Measurements from ENCODE around the gene SPOP. TPM values are rescaled to one million over a fixed set of nuclear protein-coding genes. Genes with fewer than 3 reads are reported as not detected.

The SPOP gene
- total RNA-seq, 1 donor from 2014 or later: 64.0 TPM

DNA sequence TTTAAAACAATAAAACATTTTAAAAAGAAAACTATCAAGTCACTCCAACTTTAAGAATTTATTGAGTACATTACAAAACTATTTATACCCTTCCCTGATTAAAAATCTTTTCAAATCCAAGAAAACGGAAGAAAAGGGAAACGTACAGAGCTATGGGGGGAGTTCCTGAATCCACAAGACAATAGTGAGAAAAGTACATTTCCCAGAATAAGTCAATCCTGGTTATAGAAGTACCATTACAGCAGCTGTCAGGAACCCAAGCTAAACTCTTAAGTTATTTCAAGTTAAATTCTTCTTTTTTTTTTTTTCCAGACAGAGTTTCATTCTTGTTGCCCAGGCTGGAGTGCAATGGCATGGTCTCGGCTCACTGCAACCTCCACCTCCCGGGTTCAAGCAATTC lies 45.7 kb downstream of the SPOP start:
- ATAC-seq (ENCODE audit: poor library complexity) (no peak), DNase-seq (no peak)
- intact Hi-C loops (cut with DNase I): no loop called here

DNA sequence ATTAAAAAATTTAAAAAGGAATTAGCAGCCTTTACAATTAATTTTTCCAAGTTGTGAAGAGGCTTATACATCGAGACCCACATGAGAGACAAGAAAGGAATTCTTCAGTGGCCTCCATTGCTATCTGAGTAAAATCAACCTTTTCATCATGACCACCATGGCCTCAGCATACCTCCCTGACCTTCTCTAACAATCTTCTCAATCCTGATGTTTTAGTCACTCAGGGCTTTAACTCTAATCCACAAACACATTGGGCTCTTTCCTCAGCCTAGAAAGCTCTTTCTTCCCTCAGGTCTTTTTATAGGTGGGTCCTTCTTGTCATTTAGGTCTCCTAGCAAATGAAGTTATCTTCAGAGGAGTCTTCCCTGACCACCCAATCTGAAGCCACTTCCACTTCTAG lies 46.4 kb downstream of the SPOP start:
- intact Hi-C loops (cut with DNase I): no loop called here
- DNase-seq (no peak), ATAC-seq (ENCODE audit: poor library complexity) (no peak)

DNA sequence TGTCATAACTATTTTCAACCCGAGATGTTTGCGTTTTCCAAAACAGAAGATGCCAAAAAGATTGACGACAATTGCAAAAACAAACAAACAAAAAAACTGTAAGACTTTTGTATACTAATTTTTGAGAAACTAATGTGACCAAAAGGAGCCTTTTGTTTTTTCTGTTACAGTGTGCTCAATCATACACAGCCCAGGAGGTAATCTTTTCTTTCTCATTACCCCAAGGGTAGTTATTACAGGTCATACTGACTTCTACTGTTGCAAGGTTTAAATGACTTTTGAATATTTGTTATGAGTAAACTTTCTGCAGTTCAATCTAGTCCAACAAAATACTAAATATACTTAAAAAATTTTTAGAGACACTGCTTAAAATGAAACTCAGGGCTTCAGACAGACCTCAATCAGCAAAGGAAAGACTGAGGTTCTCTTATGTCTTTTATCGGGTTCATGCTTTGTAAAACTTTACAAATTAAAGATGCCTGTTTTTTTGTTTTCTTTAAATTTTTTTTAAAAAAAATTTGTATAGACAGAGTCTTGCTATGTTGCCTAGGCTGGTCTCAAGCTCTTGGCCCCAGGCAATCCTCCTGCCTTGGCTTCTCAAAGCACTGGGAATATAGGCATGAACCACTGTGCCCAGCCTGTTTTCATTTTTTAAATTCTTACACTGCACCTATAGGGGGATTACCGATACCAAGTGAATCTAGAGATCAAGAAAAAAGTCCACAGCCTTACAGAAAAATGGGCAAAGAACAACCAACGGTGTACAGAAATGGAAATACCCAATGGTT lies 47.6 kb downstream of the SPOP start:
- ATAC-seq (ENCODE audit: poor library complexity) (no peak), DNase-seq (no peak)

DNA sequence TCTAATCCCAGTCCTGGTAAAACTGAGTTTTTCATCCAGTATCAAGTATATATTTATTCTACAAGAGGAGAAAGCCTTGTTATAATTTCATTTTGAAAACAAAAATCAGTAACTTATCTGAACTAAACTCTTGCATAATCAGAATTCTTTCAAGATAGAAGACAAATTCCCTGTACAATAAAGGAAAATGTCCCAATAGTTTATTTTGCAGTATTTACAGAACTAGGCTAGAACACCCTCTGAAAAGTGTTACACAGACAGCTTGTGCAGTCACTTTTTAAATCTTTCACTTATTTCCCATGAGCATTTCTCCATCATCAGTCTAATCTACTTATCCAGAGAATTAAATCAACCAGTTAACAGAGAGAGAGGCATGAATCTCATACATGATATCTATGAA lies 48.5 kb downstream of the SPOP start:
- no peak for DNase-seq
- intact Hi-C loops (cut with DNase I): no loop called here
- peak; percentile 7 for ATAC-seq (ENCODE audit: poor library complexity)

More for the DNA sequence above, 47.6 kb downstream of the SPOP start:
- intact Hi-C loops (cut with DNase I): no loop called here

DNA sequence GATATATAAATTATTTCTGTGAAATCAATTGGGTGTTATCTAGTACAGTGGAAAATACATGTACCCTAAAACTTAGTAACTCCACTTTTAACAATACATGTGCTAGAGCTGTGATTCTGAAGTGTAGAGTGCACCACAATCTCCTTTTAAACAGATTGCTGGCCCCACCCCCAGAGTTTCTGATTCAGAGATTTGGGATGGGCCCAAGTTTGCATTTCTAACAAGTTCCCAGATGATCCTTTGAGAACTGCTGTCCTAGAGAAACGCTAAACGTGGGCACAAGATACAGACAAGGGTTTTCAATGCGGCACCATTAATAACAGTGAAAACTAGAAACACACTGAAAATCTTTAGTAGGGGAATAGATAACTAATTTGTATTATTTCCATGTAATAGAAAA lies 53.0 kb downstream of the SPOP start:
- ATAC-seq (ENCODE audit: poor library complexity): peak; percentile 15
- no peak for DNase-seq
- intact Hi-C loops (cut with DNase I): no loop called here

DNA sequence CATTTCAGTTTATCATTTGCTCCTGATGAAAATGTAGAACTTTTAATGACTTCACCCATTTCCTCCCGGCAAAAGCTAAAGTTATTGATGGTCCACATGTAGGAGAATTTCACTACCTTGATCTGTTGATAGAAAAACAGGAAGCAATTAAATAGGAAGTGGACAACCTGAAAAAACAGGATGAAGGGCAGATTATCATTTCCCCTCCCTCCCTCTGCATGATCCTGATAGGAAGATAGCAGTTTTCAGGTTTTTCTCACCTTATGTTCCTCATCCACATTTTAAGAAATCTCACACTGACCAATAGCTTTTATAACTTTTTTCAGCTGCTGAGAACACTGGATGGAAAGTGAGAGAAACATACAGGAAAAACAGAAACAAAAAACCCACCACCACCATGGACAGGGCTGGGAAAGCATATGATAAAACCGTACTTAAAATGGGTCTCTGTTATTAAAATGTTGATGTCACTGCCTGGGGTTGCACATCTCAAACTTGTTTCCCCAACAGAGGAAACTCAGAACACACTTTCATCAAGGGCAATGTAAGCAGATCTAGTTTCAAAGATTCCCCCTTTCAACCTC lies 55.9 kb downstream of the SPOP start:
- ATAC-seq (ENCODE audit: poor library complexity) (no peak), DNase-seq (no peak)
- intact Hi-C loops (cut with DNase I): no loop called here

DNA sequence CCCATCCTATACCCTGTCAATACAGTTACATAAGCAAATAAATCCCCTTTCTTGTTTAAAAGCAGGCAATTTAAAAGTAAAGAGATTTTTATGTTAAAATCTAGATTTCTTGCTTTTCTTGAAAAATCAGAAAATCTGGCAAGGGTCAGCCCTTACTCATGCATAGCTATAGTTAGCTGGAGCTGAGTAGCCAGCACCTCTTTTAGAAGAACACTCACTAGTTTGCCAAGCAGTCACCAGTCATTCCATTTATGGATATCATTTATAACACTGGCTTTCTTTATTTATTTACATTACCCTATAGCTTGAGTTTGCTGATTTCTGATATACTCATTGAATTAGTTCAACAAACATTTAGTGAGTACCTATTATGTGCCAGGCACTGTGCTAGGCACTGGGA lies 56.5 kb downstream of the SPOP start:
- intact Hi-C loops (cut with DNase I): no loop called here
- DNase-seq: no peak
- no peak for ATAC-seq (ENCODE audit: poor library complexity)

DNA sequence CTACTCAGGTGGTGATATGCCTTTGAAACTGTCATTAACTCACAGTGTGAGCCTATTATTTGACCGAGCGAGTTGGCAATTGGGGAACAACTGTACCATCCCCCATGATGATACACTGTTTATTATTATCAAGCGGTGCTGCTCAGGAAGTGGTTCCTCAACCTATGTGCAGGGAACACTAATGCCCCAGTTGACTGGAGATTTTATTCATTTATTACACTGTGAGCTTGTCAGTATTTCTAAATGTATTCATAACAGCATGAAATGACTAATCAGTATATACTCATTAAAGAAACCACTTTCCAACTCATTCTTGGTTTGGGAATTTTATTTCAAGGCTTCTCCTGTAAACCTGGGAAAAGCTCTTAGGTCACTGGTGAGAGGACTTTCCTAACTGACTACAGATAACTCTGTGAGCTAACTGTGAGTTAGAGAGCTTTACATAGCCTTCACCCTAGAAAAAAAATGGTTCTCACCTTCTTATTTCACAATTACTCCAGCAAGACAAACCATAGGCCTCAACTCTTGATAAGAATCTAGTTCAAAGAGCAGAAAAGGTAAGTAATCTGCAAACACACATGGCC lies 59.8 kb downstream of the SPOP start:
- ATAC-seq (ENCODE audit: poor library complexity) (no peak), DNase-seq (no peak)
- intact Hi-C loops (cut with DNase I): loop anchor here (10.0 kb wide), 1 partner anchor 57 kb away; the partner anchor contains the start of gene SPOP

- DNase-seq (peak; percentile 84), ATAC-seq (ENCODE audit: poor library complexity) (peak; percentile 93)
- intact Hi-C loops (cut with DNase I): loop anchor here (10.0 kb wide), 1 partner anchor 58 kb away; the partner anchor contains the start of gene SPOP
Measured at GRCh38 chr17:49616601-49617131, 61.2 kb downstream of the SPOP start.

DNA sequence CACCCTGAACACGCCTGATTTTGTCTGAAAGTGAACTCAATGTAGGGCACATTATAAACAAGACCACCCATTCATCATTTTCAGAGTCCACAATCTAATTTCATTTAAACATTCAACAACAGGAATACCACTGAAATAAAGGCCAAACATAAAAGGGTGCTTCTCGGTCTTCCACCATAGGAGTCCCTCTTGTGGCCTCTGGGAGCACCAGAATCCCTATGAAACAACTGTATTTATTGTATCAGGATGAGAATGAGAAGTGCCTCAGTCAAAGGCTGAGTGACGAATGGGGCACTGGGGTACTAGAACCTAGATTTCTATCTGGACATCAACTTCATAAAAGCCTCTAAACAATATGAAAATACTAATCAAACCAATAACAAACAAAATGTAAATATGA lies 61.8 kb downstream of the SPOP start:
- intact Hi-C loops (cut with DNase I): loop anchor here (10.0 kb wide), 1 partner anchor 59 kb away; the partner anchor contains the start of gene SPOP
- DNase-seq (no peak), ATAC-seq (ENCODE audit: poor library complexity) (peak; percentile 17)

- intact Hi-C loops (cut with DNase I): loop anchor here (10.0 kb wide), 1 partner anchor 62 kb away; the partner anchor contains the start of gene SPOP
- no peak for ATAC-seq (ENCODE audit: poor library complexity)
- no peak for DNase-seq
Measured at GRCh38 chr17:49613182-49613800, 64.6 kb downstream of the SPOP start.

GRCh38 chr17:49612726-49613125 lies 65.2 kb downstream of the SPOP start:
- no peak for DNase-seq
- intact Hi-C loops (cut with DNase I): loop anchor here (10.0 kb wide), 1 partner anchor 62 kb away; the partner anchor contains the start of gene SPOP
- ATAC-seq (ENCODE audit: poor library complexity): no peak

GRCh38 chr17:49610883-49611584 lies 66.9 kb downstream of the SPOP start:
- intact Hi-C loops (cut with DNase I): loop anchor here (10.0 kb wide), 1 partner anchor 64 kb away; the partner anchor contains the start of gene SPOP
- DNase-seq (no peak), ATAC-seq (ENCODE audit: poor library complexity) (peak; percentile 19)

DNA sequence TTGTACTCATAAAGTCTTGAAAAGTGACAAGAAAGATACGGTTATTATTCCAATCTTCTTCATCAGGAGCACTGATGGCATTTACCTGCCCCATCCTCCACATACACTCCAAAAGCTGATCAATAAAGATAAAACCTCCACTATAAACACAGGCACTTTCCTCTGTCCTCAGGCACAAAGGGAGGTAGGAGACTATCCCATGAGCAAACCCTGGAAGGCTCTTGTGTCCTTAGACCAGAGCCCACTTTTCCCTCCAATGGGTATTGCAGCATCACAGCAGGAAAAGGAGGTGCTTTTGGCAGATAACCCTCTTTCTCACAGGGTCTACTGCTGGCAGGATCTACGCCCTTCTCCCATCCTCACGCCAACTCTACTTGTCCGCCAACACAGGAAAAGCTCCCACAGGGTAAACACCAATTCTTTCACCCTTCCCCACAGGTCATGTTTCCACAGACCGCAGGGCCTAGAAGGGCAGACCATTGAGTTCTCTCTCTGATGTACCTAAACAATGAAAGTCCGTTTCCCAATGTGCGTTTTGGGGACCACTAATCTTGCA lies 73.5 kb downstream of the SPOP start:
- intact Hi-C loops (cut with DNase I): no loop called here
- DNase-seq: no peak
- no peak for ATAC-seq (ENCODE audit: poor library complexity)

DNA sequence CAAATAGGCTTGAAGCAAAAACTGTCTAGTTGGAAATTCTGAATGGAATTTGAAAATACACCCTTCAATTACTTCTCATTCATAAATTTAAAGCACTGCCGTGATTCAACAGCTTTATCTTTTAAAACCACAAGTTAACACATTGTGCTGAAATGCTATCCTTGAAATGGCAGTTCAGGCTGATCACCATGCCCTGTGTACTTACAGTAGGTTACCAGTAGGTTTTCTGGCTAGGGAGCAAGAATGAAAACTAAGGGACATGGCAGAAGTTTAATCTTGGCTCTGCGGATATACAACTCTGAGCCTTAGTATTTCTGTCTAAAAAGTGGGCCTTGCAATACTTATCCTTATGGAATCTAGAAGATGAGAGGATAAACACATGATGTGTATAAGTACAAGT lies 74.2 kb downstream of the SPOP start:
- intact Hi-C loops (cut with DNase I): no loop called here
- peak; percentile 54 for ATAC-seq (ENCODE audit: poor library complexity)

GRCh38 chr17:49603238-49603637 lies 74.7 kb downstream of the SPOP start:
- intact Hi-C loops (cut with DNase I): no loop called here
- ATAC-seq (ENCODE audit: poor library complexity) (peak; percentile 62), DNase-seq (no peak)

More for the DNA sequence above, 74.2 kb downstream of the SPOP start:
- DNase-seq: no peak

DNA sequence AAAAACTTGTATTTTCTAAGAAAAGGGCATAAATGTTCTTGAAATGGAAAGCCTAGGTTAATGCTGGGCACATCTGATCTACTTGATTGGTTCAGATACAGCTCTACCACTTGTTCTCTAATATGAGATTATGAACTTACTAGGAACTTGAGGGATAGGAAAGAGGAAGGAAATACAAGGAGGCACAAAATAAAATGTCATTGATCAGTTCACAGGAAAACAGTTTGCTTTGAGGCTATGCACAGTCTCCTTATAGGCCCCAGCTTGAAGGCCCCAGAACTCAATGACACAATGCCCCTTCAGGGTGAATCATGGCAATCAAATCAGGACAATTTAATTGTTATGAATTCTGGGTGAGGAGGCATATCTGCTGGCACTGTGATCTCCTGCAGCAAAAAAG lies 75.1 kb downstream of the SPOP start:
- ATAC-seq (ENCODE audit: poor library complexity) (peak; percentile 18), DNase-seq (no peak)
- intact Hi-C loops (cut with DNase I): no loop called here

DNA sequence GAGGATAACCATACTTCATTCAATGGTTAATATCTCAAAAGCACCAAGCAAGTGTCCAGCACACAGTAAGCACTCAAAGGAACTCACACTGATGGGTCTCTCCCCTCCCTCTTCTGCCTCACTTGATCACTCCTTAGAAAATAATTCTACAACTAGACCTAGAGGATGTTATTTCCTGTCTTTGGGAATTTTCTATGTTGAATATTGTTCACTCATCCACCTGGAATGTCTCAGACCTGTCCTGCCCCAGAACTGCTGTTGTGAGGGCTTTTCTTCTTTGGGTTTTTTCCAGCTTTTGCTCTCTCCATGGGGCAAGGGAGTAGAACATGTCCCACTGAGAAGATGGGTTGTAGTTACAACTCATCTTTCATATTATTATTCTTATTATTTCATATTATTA lies 76.9 kb downstream of the SPOP start:
- no peak for DNase-seq
- no peak for ATAC-seq (ENCODE audit: poor library complexity)
- intact Hi-C loops (cut with DNase I): no loop called here
